DOHH2 (cell line): ENCODE measurements around the gene SELENOW.

Source experiments
- H3F3A ChIP-seq: fragments of 200-600 bp; sonication (generic), shearing (Covaris generic); 2 replicates; pipeline ENCODE4 v1.6.0; 2016; ENCODE audit warnings: antibody characterized with exemption, mild to moderate bottlenecking; ENCODE audit not compliant: control insufficient read depth, insufficient read depth
- H3K27ac ChIP-seq: fragments of 200-600 bp; sonication (generic); 2 replicates; pipeline ENCODE4 v1.5.1; 2014; ENCODE audit warnings: low read depth, mild to moderate bottlenecking, low read length, moderate library complexity
- H3K27me3 ChIP-seq: fragments of 200-600 bp; sonication (generic); 2 replicates; pipeline ENCODE4 v1.6.1; 2014; ENCODE audit warnings: mild to moderate bottlenecking, low read length, mixed read lengths; ENCODE audit not compliant: control insufficient read depth
- H3K36me3 ChIP-seq: fragments of 200-600 bp; sonication (generic); 2 replicates; pipeline ENCODE4 v1.6.1; 2014; ENCODE audit warnings: mild to moderate bottlenecking, low read length, moderate library complexity, mixed read lengths; ENCODE audit not compliant: control insufficient read depth
- H3K4me1 ChIP-seq: fragments of 200-600 bp; sonication (generic); 2 replicates; pipeline ENCODE4 v1.6.1; 2014; ENCODE audit warnings: mild to moderate bottlenecking, low read length, mixed read lengths; ENCODE audit not compliant: control insufficient read depth
- H3K4me2 ChIP-seq: fragments of 200-600 bp; sonication (generic); 2 replicates; pipeline ENCODE4 v1.6.0; 2014; ENCODE audit warnings: mild to moderate bottlenecking, low read length, moderate library complexity
- H3K4me3 ChIP-seq: fragments of 200-600 bp; sonication (generic); 2 replicates; pipeline ENCODE4 v1.5.1; 2014; ENCODE audit warnings: mild to moderate bottlenecking, low read length, mixed read lengths
- H3K79me2 ChIP-seq: fragments of 200-600 bp; sonication (generic); 2 replicates; pipeline ENCODE4 v1.6.1; 2014; ENCODE audit warnings: mild to moderate bottlenecking, low read length, mixed read lengths; ENCODE audit not compliant: control insufficient read depth
- H3K9me2 ChIP-seq: fragments of 200-600 bp; sonication (generic); replicated peaks from 2 replicates; pipeline ENCODE4 v1.6.1; 2014; ENCODE audit warnings: mild to moderate bottlenecking, low read length, mixed read lengths; ENCODE audit not compliant: control insufficient read depth
- H3K9me3 ChIP-seq: fragments of 200-600 bp; sonication (generic); 2 replicates; pipeline ENCODE4 v1.6.1; 2014; ENCODE audit warnings: antibody characterized with exemption, low read length, mixed read lengths; ENCODE audit not compliant: control insufficient read depth, insufficient read depth
- H4K20me1 ChIP-seq: fragments of 200-600 bp; sonication (generic); 2 replicates; pipeline ENCODE4 v1.6.0; 2014; ENCODE audit warnings: low read depth, mild to moderate bottlenecking, antibody characterized with exemption, low read length, moderate library complexity; ENCODE audit not compliant: control insufficient read depth, insufficient read depth
- EZH2phosphoT487 ChIP-seq: fragments of 200-600 bp; sonication (generic); IDR thresholded peaks from 2 replicates; pipeline ENCODE4 v1.6.1; 2017; ENCODE audit warnings: borderline replicate concordance, mild to moderate bottlenecking, antibody characterized with exemption, low read length, moderate library complexity, mixed read lengths
- TF ChIP-seq, protein P1 (sequence below): fragments of 200-600 bp; sonication (generic); IDR thresholded peaks from one replicate; pipeline ENCODE4 v1.5.1; 2014; ENCODE audit warnings: antibody characterized with exemption, mild to moderate bottlenecking, low read depth, low read length; ENCODE audit not compliant: poor library complexity, severe bottlenecking

SELENOW gene

DNA sequence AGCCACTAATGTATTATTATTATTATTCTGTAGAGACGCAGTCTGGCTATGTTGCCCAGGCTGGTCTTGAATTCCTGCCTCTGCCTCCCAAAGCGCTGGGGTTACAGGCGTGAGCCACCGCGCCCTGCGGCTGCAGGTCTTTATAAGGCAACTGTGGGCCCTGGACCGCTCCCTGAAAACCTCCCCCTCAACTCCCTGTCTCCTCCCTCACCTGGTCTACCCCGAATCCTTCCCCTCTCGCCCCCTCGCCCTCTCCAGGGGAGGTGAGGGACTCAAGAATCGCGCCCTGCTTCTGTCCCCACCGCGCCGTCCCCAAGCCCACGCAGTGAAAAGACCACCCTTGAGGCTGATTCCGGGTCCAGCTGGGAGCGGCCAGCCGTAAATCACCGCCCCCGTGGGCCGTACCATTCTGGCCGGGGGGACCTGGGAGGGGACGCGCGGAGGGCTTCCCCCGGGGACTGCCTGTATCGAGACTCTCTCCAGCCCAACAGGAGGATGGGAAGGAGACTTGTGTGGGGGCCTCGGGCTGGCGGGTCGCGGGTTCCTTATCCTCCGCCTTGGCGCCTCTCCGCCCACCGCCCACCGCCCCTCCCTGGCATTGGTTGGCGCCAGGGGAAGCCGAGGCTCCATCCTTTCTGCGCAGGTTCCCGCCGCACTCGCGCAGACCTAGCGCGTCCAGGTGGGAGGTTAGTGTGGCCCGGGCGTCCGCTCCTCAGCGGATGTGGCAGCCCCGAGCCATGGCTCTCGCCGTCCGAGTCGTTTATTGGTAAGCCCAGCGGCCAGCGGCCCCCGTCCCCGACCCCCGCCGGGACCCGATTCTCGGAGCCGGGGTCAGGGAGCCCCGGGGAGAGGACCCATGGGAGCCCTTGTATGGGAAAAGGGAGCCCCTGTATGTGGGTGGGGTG lies at the start of gene SELENOW:
SELENOW (plus strand) TSS at position 655 of the 905 bp plus-strand sequence; CDS start at position 738, 83 bp downstream.
- no peak within 1 kb of the TSS for H3K27ac ChIP-seq

DNA sequence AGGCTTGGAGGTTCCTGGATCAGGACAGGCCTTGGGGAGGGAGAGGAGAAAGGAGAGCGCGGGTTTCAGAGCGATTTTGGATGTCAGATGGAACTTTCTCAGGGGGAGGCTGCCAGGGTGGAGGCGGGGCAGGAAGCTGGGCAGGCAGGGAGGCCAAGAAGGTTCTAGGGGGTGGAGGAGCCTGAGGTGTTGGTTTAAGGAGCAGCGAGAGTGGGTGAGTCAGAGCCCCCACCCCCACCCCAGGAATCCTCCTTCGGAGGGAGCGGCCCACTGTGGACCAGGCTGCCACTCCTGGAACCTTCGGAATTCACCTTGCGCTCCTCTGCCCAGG lies 49.1 kb upstream of the SELENOW start:
- no peak overlapping the region for H3K4me2 ChIP-seq
- no peak overlapping the region for H3K27ac ChIP-seq
- peaks cover 8% of the 10 kb centered on the region; the same call in 1 of the 2 replicates for H3K4me1 ChIP-seq
- no peaks in the 10 kb centered on the region for H4K20me1 ChIP-seq
- H3K36me3 ChIP-seq: no peaks in the 10 kb centered on the region
- no peaks in the 10 kb centered on the region for H3F3A ChIP-seq
- H3K27me3 ChIP-seq: peaks cover 6% of the 10 kb centered on the region
- H3K9me3 ChIP-seq: no peaks in the 10 kb centered on the region
- H3K9me2 ChIP-seq: no peaks in the 10 kb centered on the region
- no peak overlapping the region for H3K4me3 ChIP-seq
- TF ChIP-seq, protein P1, sequence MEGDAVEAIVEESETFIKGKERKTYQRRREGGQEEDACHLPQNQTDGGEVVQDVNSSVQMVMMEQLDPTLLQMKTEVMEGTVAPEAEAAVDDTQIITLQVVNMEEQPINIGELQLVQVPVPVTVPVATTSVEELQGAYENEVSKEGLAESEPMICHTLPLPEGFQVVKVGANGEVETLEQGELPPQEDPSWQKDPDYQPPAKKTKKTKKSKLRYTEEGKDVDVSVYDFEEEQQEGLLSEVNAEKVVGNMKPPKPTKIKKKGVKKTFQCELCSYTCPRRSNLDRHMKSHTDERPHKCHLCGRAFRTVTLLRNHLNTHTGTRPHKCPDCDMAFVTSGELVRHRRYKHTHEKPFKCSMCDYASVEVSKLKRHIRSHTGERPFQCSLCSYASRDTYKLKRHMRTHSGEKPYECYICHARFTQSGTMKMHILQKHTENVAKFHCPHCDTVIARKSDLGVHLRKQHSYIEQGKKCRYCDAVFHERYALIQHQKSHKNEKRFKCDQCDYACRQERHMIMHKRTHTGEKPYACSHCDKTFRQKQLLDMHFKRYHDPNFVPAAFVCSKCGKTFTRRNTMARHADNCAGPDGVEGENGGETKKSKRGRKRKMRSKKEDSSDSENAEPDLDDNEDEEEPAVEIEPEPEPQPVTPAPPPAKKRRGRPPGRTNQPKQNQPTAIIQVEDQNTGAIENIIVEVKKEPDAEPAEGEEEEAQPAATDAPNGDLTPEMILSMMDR: no peak
- no peak for TF ChIP-seq EZH2phosphoT487
- H3K79me2 ChIP-seq: no peaks in the 10 kb centered on the region

More for the DNA sequence above, at the start of gene SELENOW:
- Histone ChIP-seq H3K9me2 (no peaks in the 10 kb centered on the region), H3K36me3 (no peaks in the 10 kb centered on the region), H3K4me3 (peak within 1 kb of the TSS; percentile 72), H3K4me2 (peak within 1 kb of the TSS; percentile 74), H3K4me1 (peaks cover 14% of the 10 kb centered on the region; the same call in 1 of the 2 replicates), H3K9me3 (no peaks in the 10 kb centered on the region), H3K79me2 (no peaks in the 10 kb centered on the region), H3K27me3 (peaks cover 7% of the 10 kb centered on the region), H3F3A (no peaks in the 10 kb centered on the region; the same call in 1 of the 2 replicates), H4K20me1 (no peaks in the 10 kb centered on the region)
- TF ChIP-seq, protein P1: no peak
- no peak for TF ChIP-seq EZH2phosphoT487

DNA sequence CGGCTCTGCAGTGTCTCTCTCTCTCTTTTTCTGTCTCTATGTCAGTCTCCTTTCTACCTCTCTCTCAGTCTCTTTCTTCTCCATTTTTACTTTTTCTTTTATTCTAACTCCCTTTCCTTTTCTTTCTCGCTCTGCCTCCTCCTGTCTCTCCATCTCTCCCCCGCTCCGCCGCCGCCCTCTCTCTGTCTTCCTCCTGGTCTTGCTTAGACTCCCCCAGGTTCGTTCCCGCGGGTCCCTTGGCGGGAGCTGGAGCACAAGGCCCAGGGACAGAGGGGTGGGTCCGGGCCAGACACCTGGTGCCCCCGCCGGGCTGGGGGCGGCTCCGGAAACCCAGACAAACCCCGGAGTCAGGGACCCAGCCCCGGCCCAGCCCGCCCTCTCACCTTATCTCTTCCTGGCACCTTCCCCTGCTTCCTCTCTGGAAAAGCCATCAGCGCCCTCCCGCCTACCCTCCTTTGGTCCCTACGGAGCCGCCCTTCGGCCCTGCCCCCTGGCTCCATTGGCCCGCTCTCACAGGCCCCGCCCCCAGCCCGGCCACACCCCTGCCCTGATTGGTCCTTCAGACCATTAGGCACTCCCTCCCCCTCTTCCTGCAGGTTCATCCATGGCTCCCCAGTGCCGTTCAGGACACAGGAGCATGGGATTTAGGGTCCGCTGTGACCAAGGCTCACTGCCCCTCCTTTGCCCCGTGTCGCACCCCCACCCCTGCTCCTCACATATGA lies 48.5 kb upstream of the SELENOW start:
- Histone ChIP-seq H3K4me3 (no peak overlapping the region), H4K20me1 (no peaks in the 10 kb centered on the region), H3K27ac (no peak overlapping the region), H3K36me3 (no peaks in the 10 kb centered on the region), H3K27me3 (peaks cover 6% of the 10 kb centered on the region; the same call in 1 of the 2 replicates), H3K79me2 (no peaks in the 10 kb centered on the region), H3K4me1 (peaks cover 8% of the 10 kb centered on the region; the same call in 1 of the 2 replicates), H3F3A (no peaks in the 10 kb centered on the region), H3K9me2 (no peaks in the 10 kb centered on the region), H3K4me2 (no peak overlapping the region), H3K9me3 (no peaks in the 10 kb centered on the region)
- TF ChIP-seq, protein P1: no peak
- TF ChIP-seq EZH2phosphoT487: no peak
